Hematopoietic multipotent progenitor cell treated with erythropoietin and hydrocortisone succinate and interleukin-3 and kit ligand, for 8 days (in vitro differentiated cells): ENCODE measurements around the gene UTP15.

ENCODE experiments used
- DNase-seq: peaks from one replicate; pipeline ENCODE4 v3.0.0-alpha.2; 2015

The UTP15 gene

DNA sequence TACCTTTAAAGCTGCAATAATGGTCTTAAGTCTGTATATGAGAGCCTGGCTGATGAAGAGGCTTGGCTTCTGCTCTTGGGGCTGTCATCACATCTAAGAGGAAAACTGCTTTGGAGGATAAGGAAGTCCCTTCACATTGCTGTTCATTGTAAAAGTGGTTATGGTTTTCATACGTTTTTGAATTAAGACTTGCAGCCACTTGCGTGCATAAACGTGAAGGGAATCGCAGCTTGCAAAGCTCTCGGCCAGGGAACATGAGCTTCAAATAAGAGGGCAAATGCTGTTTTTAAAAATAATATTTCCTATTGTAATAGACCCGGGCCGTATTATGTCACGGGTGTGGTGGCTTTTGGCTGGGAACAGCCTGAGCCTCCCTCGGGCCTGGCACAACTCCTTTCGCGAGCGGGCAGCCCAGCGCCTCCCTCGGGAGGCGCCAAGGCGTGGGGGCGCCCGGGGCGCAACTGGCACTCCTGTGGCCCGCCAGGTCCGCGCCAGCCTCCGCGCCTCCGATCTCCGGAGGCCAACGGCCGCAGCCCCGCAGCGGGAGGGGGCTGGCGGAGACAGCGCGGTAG, 59.9 kb downstream of the UTP15 start:
- DNase-seq = no peak

DNA sequence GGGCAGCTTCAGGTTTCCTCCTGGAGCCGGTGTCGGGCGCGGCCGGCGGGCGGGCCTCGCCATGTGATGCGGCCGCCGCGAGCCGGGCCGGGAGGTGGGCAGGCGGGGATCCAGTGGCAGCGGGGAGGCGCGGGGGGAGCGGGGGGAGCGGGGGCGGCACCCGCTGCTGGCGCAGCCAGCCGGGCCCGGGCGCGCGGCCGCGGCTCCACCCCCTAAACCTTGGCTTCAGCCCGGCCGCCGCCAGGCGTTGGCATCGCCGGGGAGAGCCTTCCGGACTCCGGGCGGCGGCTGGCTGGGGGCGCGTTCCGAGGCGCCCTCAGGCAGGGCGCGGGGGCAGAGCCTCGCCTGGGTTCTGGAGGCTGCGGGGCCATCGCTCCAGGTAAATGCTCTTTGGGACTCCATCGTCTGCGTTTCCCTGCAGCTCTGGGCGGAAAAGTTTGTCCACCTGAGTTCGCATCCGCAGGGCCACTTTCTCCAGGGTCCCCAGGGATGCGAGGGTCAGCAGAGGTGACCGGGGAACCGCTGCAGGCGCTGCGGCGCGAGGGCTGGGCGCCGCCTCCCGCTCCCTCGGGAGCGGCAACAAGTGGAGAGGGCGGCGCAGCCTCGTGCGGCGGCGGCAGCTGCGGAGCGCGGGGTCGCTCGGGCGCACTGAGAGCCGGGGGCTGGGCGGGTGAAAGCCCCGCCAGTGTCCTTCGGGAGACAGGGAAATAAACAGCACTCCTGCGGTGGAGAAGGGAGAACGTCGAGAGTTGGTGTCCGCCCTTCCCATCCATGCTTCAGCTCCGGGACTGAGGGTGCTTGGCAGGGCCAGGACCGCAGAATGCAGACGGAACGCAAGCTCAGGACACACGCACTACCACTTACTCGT, 60.6 kb downstream of the UTP15 start, which contains the start of gene ARHGEF28:
Gene ARHGEF28, plus strand, starts transcription at position 253 of the 868 bp plus-strand sequence. CDS start 58,656 bp downstream, outside the sequence.
- DNase-seq = peak; percentile 57

DNA sequence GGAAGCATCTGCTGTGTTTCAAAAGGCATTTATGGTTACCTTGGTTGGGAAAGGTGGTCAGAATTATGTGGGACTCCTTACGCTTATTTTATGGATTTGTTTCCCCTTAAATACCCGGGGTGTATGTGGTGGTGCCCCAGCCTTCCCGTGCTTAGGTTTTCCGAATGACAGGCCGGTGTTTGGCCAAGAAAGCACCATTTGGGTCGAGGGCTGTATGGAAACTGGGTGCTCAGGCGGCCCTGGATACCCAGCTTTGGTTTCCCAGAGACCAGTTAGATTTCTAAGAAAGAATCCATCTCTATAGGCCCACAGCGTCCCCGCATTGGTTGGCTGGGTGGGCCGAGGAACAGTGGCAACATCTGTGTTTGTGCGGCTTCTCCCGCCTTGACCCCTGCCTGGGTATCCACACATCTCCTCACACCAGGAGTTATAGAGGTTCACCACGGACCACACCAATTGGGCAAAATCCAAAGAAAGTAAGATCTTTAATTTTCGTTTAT, 61.3 kb downstream of the UTP15 start:
- no peak for DNase-seq

DNA sequence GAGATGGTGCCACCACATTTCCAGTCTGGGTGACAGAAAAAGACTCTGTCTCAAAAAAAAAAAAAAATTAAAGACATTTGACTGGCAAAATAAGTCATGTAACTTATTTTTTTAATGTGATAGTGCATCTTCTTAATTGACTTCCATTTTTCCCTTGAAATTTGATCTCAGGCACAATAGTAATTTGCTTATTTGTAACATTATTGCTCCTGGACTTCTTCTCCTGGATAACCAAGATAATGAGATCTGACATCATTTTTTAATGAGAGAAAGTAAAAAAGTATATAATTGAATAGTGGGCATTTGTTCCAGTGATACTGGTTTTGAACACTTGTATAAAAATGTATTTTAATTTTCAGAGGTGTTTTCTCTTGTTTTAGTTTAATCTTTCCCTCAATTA, 63.9 kb downstream of the UTP15 start:
- no peak for DNase-seq

DNA sequence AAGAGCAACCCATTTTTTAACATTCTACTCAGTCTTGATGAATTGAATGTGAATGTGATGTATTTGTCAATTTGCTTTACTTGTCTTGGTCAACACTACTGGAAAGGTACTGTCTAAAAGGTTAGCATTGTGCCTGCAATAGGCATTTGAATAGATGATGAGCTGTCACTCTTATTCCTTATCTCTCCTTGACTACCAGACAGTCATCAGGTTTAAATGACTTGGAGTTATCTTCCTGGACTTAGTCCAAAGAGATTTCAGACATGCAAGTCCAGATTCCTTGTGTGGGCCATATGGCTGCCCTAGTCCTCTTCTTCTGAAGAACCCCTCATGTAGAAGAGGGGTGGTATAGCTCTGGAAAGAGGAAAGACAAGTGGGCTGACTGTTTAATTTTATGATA, 65.2 kb downstream of the UTP15 start:
- DNase-seq = no peak

DNA sequence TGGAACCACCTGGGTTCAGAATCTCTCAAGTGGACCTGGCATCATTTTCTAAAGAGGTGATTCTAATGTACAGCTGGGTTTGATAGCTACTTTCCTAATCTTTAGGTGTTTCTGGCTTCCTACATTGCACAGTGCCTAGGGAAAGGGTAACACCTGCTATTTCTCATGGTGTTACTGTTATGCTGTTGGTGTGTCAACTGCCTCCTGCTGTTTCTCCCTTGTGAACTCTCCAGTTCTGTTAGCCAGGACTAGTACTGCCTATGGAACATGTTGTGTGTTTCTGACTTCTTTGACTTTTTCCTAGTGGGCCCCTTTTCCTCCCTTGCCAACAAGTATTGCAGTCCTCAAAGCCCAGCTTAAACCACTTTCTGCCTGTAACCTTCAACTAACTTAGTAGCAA, 66.0 kb downstream of the UTP15 start:
- DNase-seq = no peak
